ENCODE measurements around the gene PSMC3IP. TPM values are rescaled to one million over a fixed set of nuclear protein-coding genes. Genes with fewer than 3 reads are reported as not detected.
A peak's percentile ranks its signal among the peaks of the same experiment; 100 is the strongest.
"Not testable (repeated sequence)": the region's sequence is repeated elsewhere in the genome, so short reads cannot be mapped to it uniquely, and the experiment has no call there.

PSMC3IP gene
- 4.3 TPM for total RNA-seq

- DNase-seq (ENCODE audit: low spot score) = peak; percentile 97
Observed at GRCh38 chr17:42577532-42578281, at the start of gene PSMC3IP. TSS of gene PSMC3IP (minus strand) at chr17:42577729. CDS start at chr17:42577686, 43 bp downstream.

- no peak for DNase-seq (ENCODE audit: low spot score)
Observed at GRCh38 chr17:42623732-42624596, 46.4 kb upstream of the PSMC3IP start.

GRCh38 chr17:42623271-42623670 is 45.7 kb upstream of the PSMC3IP start:
- no peak for DNase-seq (ENCODE audit: low spot score)

GRCh38 chr17:42621987-42622386 is 44.5 kb upstream of the PSMC3IP start:
- not testable (repeated sequence) for DNase-seq (ENCODE audit: low spot score)

- peak; percentile 56 for DNase-seq (ENCODE audit: low spot score)
Observed at GRCh38 chr17:42618442-42619150, 41.1 kb upstream of the PSMC3IP start.

- no peak for DNase-seq (ENCODE audit: low spot score)
Observed at GRCh38 chr17:42617956-42618431, 40.5 kb upstream of the PSMC3IP start.

- no peak for DNase-seq (ENCODE audit: low spot score)
Observed at GRCh38 chr17:42613699-42614295, 36.3 kb upstream of the PSMC3IP start.

GRCh38 chr17:42612013-42612412 is 34.5 kb upstream of the PSMC3IP start:
- DNase-seq (ENCODE audit: low spot score) = no peak

- not testable (repeated sequence) for DNase-seq (ENCODE audit: low spot score)
Observed at GRCh38 chr17:42609814-42610801, 32.6 kb upstream of the PSMC3IP start.

GRCh38 chr17:42609182-42609813 is 31.8 kb upstream of the PSMC3IP start, which contains the start of the genes RETREG3 and TUBG1:
TSS of gene RETREG3 (minus strand) at chr17:42609374. CDS start at chr17:42609324, 50 bp downstream.
TSS of gene TUBG1 (plus strand) at chr17:42609683. CDS start at chr17:42609738, 55 bp downstream.
- peak; percentile 98 for DNase-seq (ENCODE audit: low spot score)

GRCh38 chr17:42608305-42609181 is 31.0 kb upstream of the PSMC3IP start:
- DNase-seq (ENCODE audit: low spot score) = no peak

GRCh38 chr17:42607769-42608168 is 30.2 kb upstream of the PSMC3IP start:
- no peak for DNase-seq (ENCODE audit: low spot score)

- no peak for DNase-seq (ENCODE audit: low spot score)
Observed at GRCh38 chr17:42603318-42603717, 25.8 kb upstream of the PSMC3IP start.

GRCh38 chr17:42598905-42599304 is 21.4 kb upstream of the PSMC3IP start:
- no peak for DNase-seq (ENCODE audit: low spot score)

GRCh38 chr17:42596386-42596785 is 18.9 kb upstream of the PSMC3IP start:
- no peak for DNase-seq (ENCODE audit: low spot score)

- no peak for DNase-seq (ENCODE audit: low spot score)
Observed at GRCh38 chr17:42591411-42591810, 13.9 kb upstream of the PSMC3IP start.

- no peak for DNase-seq (ENCODE audit: low spot score)
Observed at GRCh38 chr17:42590886-42591285, 13.4 kb upstream of the PSMC3IP start.

GRCh38 chr17:42586514-42587230 is 9.1 kb upstream of the PSMC3IP start:
- peak; percentile 63 for DNase-seq (ENCODE audit: low spot score)

All from ureter (tissue), 1 donor.